Measurements from ENCODE around the gene FUNDC2.

The FUNDC2 gene

GRCh38 chrX:155070975-155071693 is 44.5 kb downstream of the FUNDC2 start, which contains the start of the genes BRCC3, CMC4 and MTCP1:
TSS of gene BRCC3 (plus strand) at chrX:155071508. CDS start at chrX:155071528, 20 bp downstream.
TSS of gene CMC4 (minus strand) at chrX:155071136. CDS start at chrX:155064023, 7,113 bp downstream.
TSS of gene MTCP1 (minus strand) at chrX:155071136. CDS start at chrX:155066010, 5,126 bp downstream.
- peak; percentile 66 for DNase-seq

GRCh38 chrX:155071694-155072280 is 45.1 kb downstream of the FUNDC2 start:
- no peak for DNase-seq

GRCh38 chrX:155086202-155086840 is 59.7 kb downstream of the FUNDC2 start:
- no peak for DNase-seq

- DNase-seq: no peak
Measured at GRCh38 chrX:155086961-155087735, 60.5 kb downstream of the FUNDC2 start.

- no peak for DNase-seq
Measured at GRCh38 chrX:155094468-155095061, 67.9 kb downstream of the FUNDC2 start.

GRCh38 chrX:155105919-155106318 is 79.3 kb downstream of the FUNDC2 start:
- DNase-seq: no peak

- DNase-seq: no peak
Measured at GRCh38 chrX:155108427-155108826, 81.8 kb downstream of the FUNDC2 start.
